ENCODE data around the gene RAB3IP. TPM values are rescaled to one million over a fixed set of nuclear protein-coding genes. Genes with fewer than 3 reads are reported as not detected.
A peak's percentile ranks its signal among the peaks of the same experiment; 100 is the strongest.

Gene RAB3IP
- total RNA-seq (10 to 100 TPM; 23.5 to 29.7 (median 23.7) TPM), polyA plus RNA-seq (10 to 100 TPM; 28.0 to 34.0 TPM), total RNA-seq (19.8 reads per million, percentile 50 among the genes with 10 or more reads in this experiment)

- H3K9me3 Mint-ChIP-seq, result no peaks in the 10 kb centered on the region
- H3K27ac Mint-ChIP-seq, result peak within 1 kb of the TSS; percentile 71 to 92 (median 81)
- peak within 1 kb of the TSS; percentile 84 to 95 (median 89) for H3K4me3 Mint-ChIP-seq
- peaks cover 0 to 40% (median 6%) of the 10 kb centered on the region in 5 donors for H3K27me3 Mint-ChIP-seq
- ChIA-PET CTCF (no interaction called here), POLR2A (interaction anchor here (0.9 to 1.4 kb wide), 3 partner anchors 9 to 409 kb away, joined by 4 to 10 read pairs (median 5); no protein-coding TSS in a partner anchor)
- Histone ChIP-seq H3K27me3 (ENCODE audit: control insufficient read depth in 2 of 2, insufficient read depth in 2 of 2, low read length in 2 of 2) (no peaks in the 10 kb centered on the region), H3K9me3 (ENCODE audit: control insufficient read depth in 2 of 3, low read length in 3 of 3) (no peaks in the 10 kb centered on the region), H3K4me1 (ENCODE audit: control insufficient read depth in 2 of 2, insufficient read depth in 2 of 2, low read length in 2 of 2) (peaks cover 0 to 8% of the 10 kb centered on the region in 2 donors), H3K4me3 (ENCODE audit: low read length) (peak within 1 kb of the TSS; percentile 82), H3K36me3 (ENCODE audit: control insufficient read depth in 2 of 3, insufficient read depth in 3 of 3, low read length in 3 of 3) (no peaks in the 10 kb centered on the region), H3K27ac (ENCODE audit: low read depth, low read length) (peak within 1 kb of the TSS; percentile 78)
- peaks cover 0 to 3% (median 0%) of the 10 kb centered on the region in 5 donors for H3K36me3 Mint-ChIP-seq
- DNase-seq (peak; percentile 85 to 97 (median 90)), ATAC-seq (peak; percentile 96)
- peaks cover 14 to 37% (median 30%) of the 10 kb centered on the region in 7 donors for H3K4me1 Mint-ChIP-seq
- intact Hi-C loops (cut with micrococcal nuclease), result loop anchor here (1.0 to 5.0 kb wide), 19 partner anchors 79 to 1949 kb away; partner anchors contain the start of genes CCT2 (in 2 of the 2), CNOT2 (in 2 of the 2), CPSF6 (in 2 of the 2) and FRS2 (in 2 of the 2)
These were observed at the start of gene RAB3IP for GRCh38 chr12:69738351-69739286. RAB3IP (plus strand) TSS chr12:69738860; CDS start chr12:69755409, 16,549 bp downstream.

DNA sequence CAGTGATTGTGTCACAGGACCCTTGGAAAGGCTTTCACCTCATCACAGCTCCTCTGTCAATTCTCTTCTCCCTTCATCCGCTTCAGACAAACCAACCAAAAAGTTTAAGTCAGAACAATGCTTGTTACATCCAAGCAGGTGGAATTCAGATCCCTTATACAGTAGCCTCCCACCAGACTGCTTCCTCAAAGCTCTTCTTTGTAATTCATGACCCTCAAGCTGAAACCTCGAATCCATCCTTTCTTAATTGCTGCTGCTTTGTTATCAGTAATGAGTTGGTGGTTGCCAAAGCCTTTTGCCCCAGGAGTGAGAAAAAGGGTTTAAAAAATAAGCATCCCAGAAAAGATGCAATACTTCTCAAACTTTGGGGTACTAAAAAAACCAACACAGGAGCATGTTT, 49.0 kb upstream of the RAB3IP start:
- no peaks in the 10 kb centered on the region for H3K36me3 Mint-ChIP-seq
- ChIA-PET CTCF (no interaction called here), POLR2A (no interaction called here)
- DNase-seq (no peak), ATAC-seq (no peak)
- Histone ChIP-seq H3K4me1 (ENCODE audit: control insufficient read depth in 2 of 2, insufficient read depth in 2 of 2, low read length in 2 of 2) (no peaks in the 10 kb centered on the region), H3K27me3 (ENCODE audit: control insufficient read depth in 2 of 2, insufficient read depth in 2 of 2, low read length in 2 of 2) (no peaks in the 10 kb centered on the region), H3K4me3 (ENCODE audit: low read length) (no peak overlapping the region), H3K27ac (ENCODE audit: low read depth, low read length) (no peak overlapping the region), H3K36me3 (ENCODE audit: control insufficient read depth in 2 of 3, insufficient read depth in 3 of 3, low read length in 3 of 3) (no peaks in the 10 kb centered on the region), H3K9me3 (ENCODE audit: control insufficient read depth in 2 of 3, low read length in 3 of 3) (no peaks in the 10 kb centered on the region)
- H3K27me3 Mint-ChIP-seq, result peaks cover 10 to 33% (median 14%) of the 10 kb centered on the region in 5 donors
- H3K27ac Mint-ChIP-seq, result peak overlapping the region in 1 of 9 donors; percentile 5
- no peaks in the 10 kb centered on the region for H3K9me3 Mint-ChIP-seq
- H3K4me3 Mint-ChIP-seq, result no peak overlapping the region
- H3K4me1 Mint-ChIP-seq, result peaks cover 0 to 5% (median 0%) of the 10 kb centered on the region in 7 donors
- intact Hi-C loops (cut with micrococcal nuclease), result no loop called here

DNA sequence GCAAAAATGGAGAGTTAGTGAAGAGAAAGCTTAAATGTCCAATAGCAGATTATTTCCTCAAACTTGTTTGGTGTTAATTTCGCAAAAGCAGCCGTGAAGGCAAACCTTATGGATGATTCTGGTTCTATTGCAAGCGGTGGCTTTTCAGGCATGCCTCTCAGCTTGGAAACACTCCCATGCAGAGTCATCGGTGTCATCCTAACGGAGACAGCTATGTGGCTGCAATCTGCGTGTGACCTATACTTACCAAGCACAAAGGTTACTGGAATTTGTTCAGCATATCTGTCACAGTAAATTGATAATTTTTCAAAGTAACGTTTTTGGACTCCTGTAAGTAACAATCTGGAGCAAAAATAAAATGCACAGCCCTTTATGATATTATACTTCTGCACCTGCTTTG, 44.5 kb upstream of the RAB3IP start:
- H3K36me3 ChIP-seq (ENCODE audit: control insufficient read depth in 2 of 3, insufficient read depth in 3 of 3, low read length in 3 of 3), result no peaks in the 10 kb centered on the region
- no peak overlapping the region for H3K27ac Mint-ChIP-seq
- no peak overlapping the region for H3K27ac ChIP-seq (ENCODE audit: low read depth, low read length)
- peaks cover 0 to 3% (median 0%) of the 10 kb centered on the region in 7 donors for H3K4me1 Mint-ChIP-seq
- no peaks in the 10 kb centered on the region for H3K27me3 ChIP-seq (ENCODE audit: control insufficient read depth in 2 of 2, insufficient read depth in 2 of 2, low read length in 2 of 2)
- ChIA-PET POLR2A (no interaction called here), CTCF (no interaction called here)
- no peaks in the 10 kb centered on the region for H3K4me1 ChIP-seq (ENCODE audit: control insufficient read depth in 2 of 2, insufficient read depth in 2 of 2, low read length in 2 of 2)
- H3K36me3 Mint-ChIP-seq, result no peaks in the 10 kb centered on the region
- intact Hi-C loops (cut with micrococcal nuclease), result no loop called here
- H3K27me3 Mint-ChIP-seq, result peaks cover 7 to 29% (median 14%) of the 10 kb centered on the region in 5 donors
- no peak overlapping the region for H3K4me3 ChIP-seq (ENCODE audit: low read length)
- ATAC-seq, result no peak
- H3K4me3 Mint-ChIP-seq, result no peak overlapping the region
- DNase-seq, result no peak
- no peaks in the 10 kb centered on the region for H3K9me3 Mint-ChIP-seq
- H3K9me3 ChIP-seq (ENCODE audit: control insufficient read depth in 2 of 3, low read length in 3 of 3), result no peaks in the 10 kb centered on the region

DNA sequence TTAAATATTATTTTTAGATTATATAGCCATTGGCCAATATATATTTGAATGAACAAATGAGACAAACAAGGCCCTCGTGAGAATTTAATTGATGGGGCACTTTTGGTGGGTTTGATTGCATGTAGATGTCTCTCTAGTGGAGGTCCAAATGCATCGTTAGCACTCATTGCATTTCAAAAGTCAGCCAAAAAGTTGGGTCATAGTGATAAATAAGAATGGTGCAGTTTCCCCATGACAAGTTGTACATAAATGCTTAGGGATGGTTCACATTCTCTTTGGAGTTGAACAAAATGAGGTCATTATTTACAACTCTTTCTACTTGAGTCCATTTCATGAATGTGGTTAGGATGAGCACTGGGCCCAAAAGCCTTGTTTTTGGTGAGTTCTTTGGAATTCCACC, 40.6 kb upstream of the RAB3IP start:
- Histone ChIP-seq H3K4me3 (ENCODE audit: low read length) (no peak overlapping the region), H3K36me3 (ENCODE audit: control insufficient read depth in 2 of 3, insufficient read depth in 3 of 3, low read length in 3 of 3) (no peaks in the 10 kb centered on the region), H3K4me1 (ENCODE audit: control insufficient read depth in 2 of 2, insufficient read depth in 2 of 2, low read length in 2 of 2) (no peaks in the 10 kb centered on the region), H3K27me3 (ENCODE audit: control insufficient read depth in 2 of 2, insufficient read depth in 2 of 2, low read length in 2 of 2) (no peaks in the 10 kb centered on the region), H3K27ac (ENCODE audit: low read depth, low read length) (no peak overlapping the region), H3K9me3 (ENCODE audit: control insufficient read depth in 2 of 3, low read length in 3 of 3) (no peaks in the 10 kb centered on the region)
- H3K27me3 Mint-ChIP-seq, result peaks cover 7 to 22% (median 17%) of the 10 kb centered on the region in 5 donors
- intact Hi-C loops (cut with micrococcal nuclease), result no loop called here
- H3K4me1 Mint-ChIP-seq, result no peaks in the 10 kb centered on the region
- no peak overlapping the region for H3K4me3 Mint-ChIP-seq
- no peak overlapping the region for H3K27ac Mint-ChIP-seq
- no peak for ATAC-seq
- H3K9me3 Mint-ChIP-seq, result no peaks in the 10 kb centered on the region
- POLR2A ChIA-PET, result no interaction called here
- no peaks in the 10 kb centered on the region for H3K36me3 Mint-ChIP-seq
- DNase-seq, result no peak
- CTCF ChIA-PET, result no interaction called here

- Histone ChIP-seq H3K27ac (ENCODE audit: low read depth, low read length) (no peak within 1 kb of the TSS), H3K4me1 (ENCODE audit: control insufficient read depth in 2 of 2, insufficient read depth in 2 of 2, low read length in 2 of 2) (no peaks in the 10 kb centered on the region), H3K9me3 (ENCODE audit: control insufficient read depth in 2 of 3, low read length in 3 of 3) (no peaks in the 10 kb centered on the region), H3K36me3 (ENCODE audit: control insufficient read depth in 2 of 3, insufficient read depth in 3 of 3, low read length in 3 of 3) (no peaks in the 10 kb centered on the region), H3K4me3 (ENCODE audit: low read length) (no peak within 1 kb of the TSS), H3K27me3 (ENCODE audit: control insufficient read depth in 2 of 2, insufficient read depth in 2 of 2, low read length in 2 of 2) (no peaks in the 10 kb centered on the region)
- no peaks in the 10 kb centered on the region for H3K36me3 Mint-ChIP-seq
- H3K9me3 Mint-ChIP-seq, result no peaks in the 10 kb centered on the region
- ATAC-seq (no peak), DNase-seq (no peak)
- peaks cover 7 to 22% (median 16%) of the 10 kb centered on the region in 5 donors for H3K27me3 Mint-ChIP-seq
- POLR2A ChIA-PET, result no interaction called here
- no peak within 1 kb of the TSS for H3K4me3 Mint-ChIP-seq
- H3K4me1 Mint-ChIP-seq, result no peaks in the 10 kb centered on the region
- CTCF ChIA-PET, result no interaction called here
- intact Hi-C loops (cut with micrococcal nuclease), result no loop called here
- H3K27ac Mint-ChIP-seq, result no peak within 1 kb of the TSS
These were observed 39.7 kb upstream of the RAB3IP start, which contains the start of gene BEST3 for GRCh38 chr12:69698769-69699540. BEST3 (minus strand) TSS chr12:69699303; CDS start chr12:69697798, 1,505 bp downstream.

- intact Hi-C loops (cut with micrococcal nuclease), result no loop called here
- CTCF ChIA-PET, result no interaction called here
- Histone ChIP-seq H3K27ac (ENCODE audit: low read depth, low read length) (no peak overlapping the region), H3K4me3 (ENCODE audit: low read length) (no peak overlapping the region), H3K9me3 (ENCODE audit: control insufficient read depth in 2 of 3, low read length in 3 of 3) (no peaks in the 10 kb centered on the region), H3K27me3 (ENCODE audit: control insufficient read depth in 2 of 2, insufficient read depth in 2 of 2, low read length in 2 of 2) (no peaks in the 10 kb centered on the region), H3K4me1 (ENCODE audit: control insufficient read depth in 2 of 2, insufficient read depth in 2 of 2, low read length in 2 of 2) (no peaks in the 10 kb centered on the region), H3K36me3 (ENCODE audit: control insufficient read depth in 2 of 3, insufficient read depth in 3 of 3, low read length in 3 of 3) (no peaks in the 10 kb centered on the region)
- DNase-seq (no peak), ATAC-seq (no peak)
- POLR2A ChIA-PET, result no interaction called here
- H3K4me1 Mint-ChIP-seq, result no peaks in the 10 kb centered on the region
- no peak overlapping the region for H3K27ac Mint-ChIP-seq
- no peaks in the 10 kb centered on the region for H3K9me3 Mint-ChIP-seq
- no peaks in the 10 kb centered on the region for H3K36me3 Mint-ChIP-seq
- H3K27me3 Mint-ChIP-seq, result peaks cover 11 to 30% (median 20%) of the 10 kb centered on the region in 5 donors
- no peak overlapping the region for H3K4me3 Mint-ChIP-seq
These were observed 36.8 kb upstream of the RAB3IP start for GRCh38 chr12:69701826-69702225.
